ENCODE data around the gene CD80. TPM values are rescaled to one million over a fixed set of nuclear protein-coding genes. Genes with fewer than 3 reads are reported as not detected.

The CD80 gene
- total RNA-seq, 1 experiment from 2014 or later = not detected

DNA sequence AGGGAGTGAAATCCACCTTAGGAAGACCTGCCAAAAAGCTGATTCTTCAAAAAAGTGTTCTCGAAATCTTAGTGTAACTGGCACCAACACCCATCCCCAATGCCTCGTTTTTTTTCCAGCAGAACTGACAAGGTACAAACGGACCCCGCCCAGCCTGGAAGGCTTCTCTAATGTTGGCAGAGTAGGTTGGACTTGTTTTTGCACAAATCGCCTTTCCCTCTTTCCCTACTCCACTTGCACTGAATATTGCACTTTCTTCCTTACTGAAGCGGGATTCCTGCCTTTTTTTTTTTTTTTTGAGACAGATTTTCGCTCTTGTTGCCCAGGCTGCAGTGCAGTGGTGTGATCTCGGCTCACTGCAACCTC is 61.6 kb downstream of the CD80 start:
- no peaks in the 10 kb centered on the region for H3K36me3 ChIP-seq (ENCODE audit: control insufficient read depth, insufficient read depth, low read length)
- no peaks in the 10 kb centered on the region for H3K27me3 ChIP-seq (replicated peaks; ENCODE audit: control insufficient read depth, insufficient read depth, low read length)
- ChIA-PET CTCF (interaction anchor here (0.7 to 1.0 kb wide), 2 partner anchors 34 to 75 kb away, joined by 3 to 5 read pairs; partner anchors contain the start of gene TMEM39A), POLR2A (interaction anchor here (1.2 to 2.4 kb wide), 4 partner anchors 29 to 179 kb away, joined by 4 to 29 read pairs (median 8); partner anchors contain the start of genes COX17, POGLUT1 and TMEM39A)
- TF ChIP-seq, protein P1, sequence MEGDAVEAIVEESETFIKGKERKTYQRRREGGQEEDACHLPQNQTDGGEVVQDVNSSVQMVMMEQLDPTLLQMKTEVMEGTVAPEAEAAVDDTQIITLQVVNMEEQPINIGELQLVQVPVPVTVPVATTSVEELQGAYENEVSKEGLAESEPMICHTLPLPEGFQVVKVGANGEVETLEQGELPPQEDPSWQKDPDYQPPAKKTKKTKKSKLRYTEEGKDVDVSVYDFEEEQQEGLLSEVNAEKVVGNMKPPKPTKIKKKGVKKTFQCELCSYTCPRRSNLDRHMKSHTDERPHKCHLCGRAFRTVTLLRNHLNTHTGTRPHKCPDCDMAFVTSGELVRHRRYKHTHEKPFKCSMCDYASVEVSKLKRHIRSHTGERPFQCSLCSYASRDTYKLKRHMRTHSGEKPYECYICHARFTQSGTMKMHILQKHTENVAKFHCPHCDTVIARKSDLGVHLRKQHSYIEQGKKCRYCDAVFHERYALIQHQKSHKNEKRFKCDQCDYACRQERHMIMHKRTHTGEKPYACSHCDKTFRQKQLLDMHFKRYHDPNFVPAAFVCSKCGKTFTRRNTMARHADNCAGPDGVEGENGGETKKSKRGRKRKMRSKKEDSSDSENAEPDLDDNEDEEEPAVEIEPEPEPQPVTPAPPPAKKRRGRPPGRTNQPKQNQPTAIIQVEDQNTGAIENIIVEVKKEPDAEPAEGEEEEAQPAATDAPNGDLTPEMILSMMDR (IDR thresholded peaks at IDR 0.05; ENCODE audit: insufficient read depth in 1 of 2, low read depth in 1 of 2, low read length in 1 of 2, severe bottlenecking in 1 of 2, unreplicated experiment in 1 of 2) = no peak
- peak overlapping the region; percentile 42 for H3K4me3 ChIP-seq (ENCODE audit: low read depth, low read length)
- Mint-ChIP-seq H3K27me3 (ENCODE audit: insufficient read depth, unreplicated experiment) (no peaks in the 10 kb centered on the region), H3K36me3 (ENCODE audit: insufficient read depth, unreplicated experiment) (peaks cover 10% of the 10 kb centered on the region), H3K9me3 (ENCODE audit: unreplicated experiment) (no peaks in the 10 kb centered on the region), H3K4me3 (ENCODE audit: unreplicated experiment) (peak overlapping the region; percentile 99), H3K27ac (ENCODE audit: unreplicated experiment) (peak overlapping the region; percentile 98), H3K4me1 (ENCODE audit: low read depth, unreplicated experiment) (peaks cover 12% of the 10 kb centered on the region)
- H3K4me1 ChIP-seq = 0 out of 2 replicates have a peak, but pooled peaks cover 7% of the 10 kb centered on the region
- peak; percentile 27 to 31 for DNase-seq
- TSS peak; percentile 93 for BruUV-seq (replicated peaks)
- H3K9me3 ChIP-seq = no peaks in the 10 kb centered on the region
- intact Hi-C loops (cut with micrococcal nuclease; ENCODE audit: unreplicated experiment) = loop anchor here (1.0 kb wide), 3 partner anchors 29 to 179 kb away; partner anchors contain the start of genes COX17 and TMEM39A

DNA sequence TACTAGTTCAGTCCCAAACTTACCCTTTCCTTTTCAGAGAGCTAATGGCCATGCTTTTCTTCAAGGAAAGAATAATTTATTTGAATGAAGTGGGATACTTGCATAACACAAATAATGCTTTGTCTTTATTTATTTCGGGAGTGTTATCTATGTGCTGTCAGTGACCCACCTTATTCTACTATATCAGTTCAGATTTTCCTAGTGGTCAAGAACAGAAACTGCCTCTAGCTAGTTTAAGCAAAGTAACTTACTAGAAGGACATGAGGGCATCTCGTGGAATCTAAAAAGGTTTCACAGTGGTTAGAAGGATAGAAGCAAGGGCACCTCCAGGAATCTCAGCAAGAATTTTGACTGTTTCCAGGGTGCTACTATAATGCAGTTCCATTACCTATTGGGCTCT is 64.8 kb downstream of the CD80 start:
- no peaks in the 10 kb centered on the region for H3K27me3 Mint-ChIP-seq (ENCODE audit: insufficient read depth, unreplicated experiment)
- Histone ChIP-seq H3K4me3 (ENCODE audit: low read depth, low read length) (no peak overlapping the region), H3K4me1 (0 out of 2 replicates have a peak, but pooled peaks cover 2% of the 10 kb centered on the region), H3K27me3 (replicated peaks; ENCODE audit: control insufficient read depth, insufficient read depth, low read length) (no peaks in the 10 kb centered on the region), H3K36me3 (ENCODE audit: control insufficient read depth, insufficient read depth, low read length) (no peaks in the 10 kb centered on the region), H3K9me3 (no peaks in the 10 kb centered on the region)
- intact Hi-C loops (cut with micrococcal nuclease; ENCODE audit: unreplicated experiment) = no loop called here
- POLR2A ChIA-PET = no interaction called here
- no peaks in the 10 kb centered on the region for H3K9me3 Mint-ChIP-seq (ENCODE audit: unreplicated experiment)
- BruUV-seq (replicated peaks) = no TSS peak
- no peak overlapping the region for H3K27ac Mint-ChIP-seq (ENCODE audit: unreplicated experiment)
- peaks cover 6% of the 10 kb centered on the region for H3K4me1 Mint-ChIP-seq (ENCODE audit: low read depth, unreplicated experiment)
- DNase-seq = no peak
- CTCF ChIA-PET = interaction anchor here (0.6 kb wide), 1 partner anchor 87 kb away, joined by 6 read pairs; no protein-coding TSS in a partner anchor
- H3K36me3 Mint-ChIP-seq (ENCODE audit: insufficient read depth, unreplicated experiment) = peaks cover 10% of the 10 kb centered on the region
- TF ChIP-seq, protein P1 (IDR thresholded peaks at IDR 0.05; ENCODE audit: insufficient read depth in 1 of 2, low read depth in 1 of 2, low read length in 1 of 2, severe bottlenecking in 1 of 2, unreplicated experiment in 1 of 2) = no peak
- H3K4me3 Mint-ChIP-seq (ENCODE audit: unreplicated experiment) = no peak overlapping the region

DNA sequence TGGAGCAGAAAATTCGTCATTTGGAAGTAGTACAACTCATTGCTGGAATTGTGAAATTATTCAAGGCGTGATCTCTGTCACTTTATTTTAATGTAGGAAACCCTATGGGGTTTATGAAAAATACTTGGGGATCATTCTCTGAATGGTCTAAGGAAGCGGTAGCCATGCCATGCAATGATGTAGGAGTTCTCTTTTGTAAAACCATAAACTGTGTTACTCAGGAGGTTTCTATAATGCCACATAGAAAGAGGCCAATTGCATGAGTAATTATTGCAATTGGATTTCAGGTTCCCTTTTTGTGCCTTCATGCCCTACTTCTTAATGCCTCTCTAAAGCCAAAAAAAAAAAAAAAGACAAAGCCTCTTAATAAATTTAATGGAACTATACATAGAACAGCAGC is 66.6 kb downstream of the CD80 start:
- H3K27ac Mint-ChIP-seq (ENCODE audit: unreplicated experiment) = no peak overlapping the region
- BruUV-seq (replicated peaks) = no TSS peak
- CTCF ChIA-PET = no interaction called here
- no peak overlapping the region for H3K4me3 ChIP-seq (ENCODE audit: low read depth, low read length)
- no peaks in the 10 kb centered on the region for H3K4me1 ChIP-seq
- no peaks in the 10 kb centered on the region for H3K36me3 ChIP-seq (ENCODE audit: control insufficient read depth, insufficient read depth, low read length)
- TF ChIP-seq, protein P1 (IDR thresholded peaks at IDR 0.05; ENCODE audit: insufficient read depth in 1 of 2, low read depth in 1 of 2, low read length in 1 of 2, severe bottlenecking in 1 of 2, unreplicated experiment in 1 of 2) = no peak
- no peaks in the 10 kb centered on the region for H3K27me3 ChIP-seq (replicated peaks; ENCODE audit: control insufficient read depth, insufficient read depth, low read length)
- no peaks in the 10 kb centered on the region for H3K27me3 Mint-ChIP-seq (ENCODE audit: insufficient read depth, unreplicated experiment)
- peaks cover 6% of the 10 kb centered on the region for H3K4me1 Mint-ChIP-seq (ENCODE audit: low read depth, unreplicated experiment)
- intact Hi-C loops (cut with micrococcal nuclease; ENCODE audit: unreplicated experiment) = no loop called here
- H3K9me3 Mint-ChIP-seq (ENCODE audit: unreplicated experiment) = no peaks in the 10 kb centered on the region
- no peaks in the 10 kb centered on the region for H3K9me3 ChIP-seq
- POLR2A ChIA-PET = no interaction called here
- H3K36me3 Mint-ChIP-seq (ENCODE audit: insufficient read depth, unreplicated experiment) = peaks cover under 1% of the 10 kb centered on the region
- no peak for DNase-seq
- no peak overlapping the region for H3K4me3 Mint-ChIP-seq (ENCODE audit: unreplicated experiment)

All from Caco-2 (cell line).